H9 (cell line): Measurements from ENCODE around the gene ALCAM. TPM values are rescaled to one million over a fixed set of nuclear protein-coding genes. Genes with fewer than 3 reads are reported as not detected.
A peak's percentile ranks its signal among the peaks of the same experiment; 100 is the strongest.

Source experiments
- DNase-seq: peaks from one replicate; pipeline ENCODE4 v3.0.0-alpha.2; 2017
- H2AFZ ChIP-seq: one replicate; pipeline ENCODE4 v1.6.1; 2013; ENCODE audit warnings: mild to moderate bottlenecking, low read length, control low read depth, moderate library complexity
- H2AK5ac ChIP-seq: 2 replicates; pipeline ENCODE4 v1.6.1; 2013; ENCODE audit warnings: low read length, control low read depth, mixed read lengths; ENCODE audit not compliant: insufficient read length
- H2BK120ac ChIP-seq: one replicate; pipeline ENCODE4 v1.6.1; 2013; ENCODE audit warnings: low read depth, mild to moderate bottlenecking, low read length, control low read depth, inconsistent platforms; ENCODE audit not compliant: poor library complexity, severe bottlenecking
- H2BK12ac ChIP-seq: 2 replicates; pipeline ENCODE4 v1.6.1; 2013; ENCODE audit warnings: low read length, control low read depth, mixed read lengths, low read depth; ENCODE audit not compliant: insufficient read length
- H2BK15ac ChIP-seq: 2 replicates; pipeline ENCODE4 v1.6.1; 2013; ENCODE audit warnings: low read depth, low read length, control low read depth
- H2BK20ac ChIP-seq: one replicate; pipeline ENCODE4 v1.6.1; 2013; ENCODE audit warnings: low read depth, mild to moderate bottlenecking, low read length, control low read depth, inconsistent platforms; ENCODE audit not compliant: poor library complexity, severe bottlenecking
- H2BK5ac ChIP-seq: 2 replicates; pipeline ENCODE4 v1.6.1; 2013; ENCODE audit warnings: low read length, control low read depth, mixed read lengths; ENCODE audit not compliant: insufficient read length
- H3K14ac ChIP-seq: 2 replicates; pipeline ENCODE4 v1.6.1; 2013; ENCODE audit warnings: low read length, control low read depth; ENCODE audit not compliant: insufficient read depth
- H3K18ac ChIP-seq: 2 replicates; pipeline ENCODE4 v1.6.1; 2013; ENCODE audit warnings: low read depth, mild to moderate bottlenecking, mixed read lengths, low read length, control low read depth; ENCODE audit not compliant: insufficient read length
- H3K23ac ChIP-seq: 2 replicates; pipeline ENCODE4 v1.6.1; 2013; ENCODE audit warnings: low read length, control low read depth, mixed read lengths, low read depth; ENCODE audit not compliant: insufficient read length
- H3K23me2 ChIP-seq: 2 replicates; pipeline ENCODE4 v1.6.1; 2013; ENCODE audit warnings: low read depth, mild to moderate bottlenecking, mixed read lengths, low read length, control low read depth; ENCODE audit not compliant: insufficient read length, poor library complexity, severe bottlenecking
- H3K27ac ChIP-seq: 2 replicates; pipeline ENCODE4 v1.5.1; 2013; ENCODE audit warnings: low read length, control low read depth, mixed read lengths, low read depth; ENCODE audit not compliant: insufficient read length
- H3K27me3 ChIP-seq: 2 replicates; pipeline ENCODE4 v1.6.1; 2013; ENCODE audit warnings: low read length, control low read depth, inconsistent platforms; ENCODE audit not compliant: insufficient read depth
- H3K4ac ChIP-seq: 2 replicates; pipeline ENCODE4 v1.6.1; 2013; ENCODE audit warnings: low read depth, mild to moderate bottlenecking, control low read depth, inconsistent platforms, low read length, moderate library complexity
- H3K4me1 ChIP-seq: 2 replicates; pipeline ENCODE4 v1.6.1; 2013; ENCODE audit warnings: low read length, control low read depth, inconsistent platforms; ENCODE audit not compliant: insufficient read depth
- H3K4me2 ChIP-seq: 2 replicates; pipeline ENCODE4 v1.6.1; 2013; ENCODE audit warnings: low read length, control low read depth, mixed read lengths; ENCODE audit not compliant: insufficient read length, insufficient read depth
- H3K56ac ChIP-seq: 2 replicates; pipeline ENCODE4 v1.6.1; 2013; ENCODE audit warnings: low read depth, mild to moderate bottlenecking, mixed read lengths, low read length, control low read depth; ENCODE audit not compliant: insufficient read length
- H3K79me1 ChIP-seq: 2 replicates; pipeline ENCODE4 v1.6.1; 2013; ENCODE audit warnings: low read depth, mild to moderate bottlenecking, moderate library complexity, low read length, control low read depth, inconsistent platforms; ENCODE audit not compliant: insufficient read depth, poor library complexity, severe bottlenecking
- H3K79me2 ChIP-seq: 2 replicates; pipeline ENCODE4 v1.6.1; 2013; ENCODE audit warnings: low read length, control low read depth, inconsistent platforms; ENCODE audit not compliant: insufficient read depth
- H3K9ac ChIP-seq: 2 replicates; pipeline ENCODE4 v1.6.1; 2013; ENCODE audit warnings: low read length, control low read depth, mixed read lengths; ENCODE audit not compliant: insufficient read length; ENCODE audit errors: extremely low read depth
- H3K9me3 ChIP-seq: one replicate; pipeline ENCODE4 v1.6.1; 2013; ENCODE audit warnings: low read depth, low read length, inconsistent platforms; ENCODE audit not compliant: control insufficient read depth
- H3T11ph ChIP-seq: one replicate; pipeline ENCODE4 v1.6.1; 2013; ENCODE audit warnings: mild to moderate bottlenecking, low read length, control low read depth, inconsistent platforms
- H4K20me1 ChIP-seq: one replicate; pipeline ENCODE4 v1.6.1; 2013; ENCODE audit not compliant: control insufficient read depth, insufficient read length, insufficient read depth
- H4K5ac ChIP-seq: 2 replicates; pipeline ENCODE4 v1.6.1; 2013; ENCODE audit warnings: low read depth, mild to moderate bottlenecking, mixed read lengths, low read length, control low read depth; ENCODE audit not compliant: insufficient read length
- H4K8ac ChIP-seq: replicated peaks from 2 replicates; pipeline ENCODE4 v1.6.1; 2013; ENCODE audit warnings: low read length, control low read depth, mixed read lengths, low read depth; ENCODE audit not compliant: insufficient read length
- H4K91ac ChIP-seq: 2 replicates; pipeline ENCODE4 v1.6.1; 2013; ENCODE audit warnings: low read depth, mild to moderate bottlenecking, moderate library complexity, mixed read lengths, low read length, control low read depth; ENCODE audit not compliant: insufficient read length
- H3K27ac Mint-ChIP-seq, 3 experiments: 2 replicates in 2 of 3; 3 replicates in 1 of 3; pipeline ENCODE4 v1.8.0; 2020 to 2021; ENCODE audit warnings: mixed read lengths in 3 of 3, mild to moderate bottlenecking in 1 of 3, moderate library complexity in 1 of 3
- H3K27me3 Mint-ChIP-seq: 2 replicates; pipeline ENCODE4 v1.8.0; 2021; ENCODE audit warnings: low read depth, mild to moderate bottlenecking, moderate library complexity, mixed read lengths
- H3K36me3 Mint-ChIP-seq, 3 experiments: 2 replicates in 2 of 3; 3 replicates in 1 of 3; pipeline ENCODE4 v1.8.0; 2020 to 2021; ENCODE audit warnings: low read depth in 3 of 3, mixed read lengths in 3 of 3; ENCODE audit not compliant: insufficient read depth in 1 of 3
- H3K4me1 Mint-ChIP-seq, 2 experiments: 2 replicates each; pipeline ENCODE4 v1.8.0; 2020; ENCODE audit warnings: mixed read lengths in 2 of 2
- H3K4me3 Mint-ChIP-seq, 2 experiments: 2 replicates in 1 of 2; 3 replicates in 1 of 2; pipeline ENCODE4 v1.8.0; 2020 to 2021; ENCODE audit warnings: mild to moderate bottlenecking in 2 of 2, mixed read lengths in 2 of 2, moderate library complexity in 1 of 2
- H3K9me3 Mint-ChIP-seq, 2 experiments: 2 replicates in 1 of 2; 3 replicates in 1 of 2; pipeline ENCODE4 v1.8.0; 2020; ENCODE audit warnings: mild to moderate bottlenecking in 2 of 2, mixed read lengths in 2 of 2, moderate library complexity in 1 of 2
- CTCF ChIP-seq: fragments of 200-600 bp; sonication (generic); conservative IDR thresholded peaks from 3 replicates; pipeline ENCODE4 v1.8.0; 2021; ENCODE audit warnings: antibody characterized with exemption, mild to moderate bottlenecking
- total RNA-seq: library from RNA; stranded (reverse); gene quantifications from 2 replicates; pipeline ENCODE4 v1.2.1, GENCODE V29; 2021

ALCAM gene
- total RNA-seq, 1 experiment from 2014 or later: 43.7 TPM

DNA sequence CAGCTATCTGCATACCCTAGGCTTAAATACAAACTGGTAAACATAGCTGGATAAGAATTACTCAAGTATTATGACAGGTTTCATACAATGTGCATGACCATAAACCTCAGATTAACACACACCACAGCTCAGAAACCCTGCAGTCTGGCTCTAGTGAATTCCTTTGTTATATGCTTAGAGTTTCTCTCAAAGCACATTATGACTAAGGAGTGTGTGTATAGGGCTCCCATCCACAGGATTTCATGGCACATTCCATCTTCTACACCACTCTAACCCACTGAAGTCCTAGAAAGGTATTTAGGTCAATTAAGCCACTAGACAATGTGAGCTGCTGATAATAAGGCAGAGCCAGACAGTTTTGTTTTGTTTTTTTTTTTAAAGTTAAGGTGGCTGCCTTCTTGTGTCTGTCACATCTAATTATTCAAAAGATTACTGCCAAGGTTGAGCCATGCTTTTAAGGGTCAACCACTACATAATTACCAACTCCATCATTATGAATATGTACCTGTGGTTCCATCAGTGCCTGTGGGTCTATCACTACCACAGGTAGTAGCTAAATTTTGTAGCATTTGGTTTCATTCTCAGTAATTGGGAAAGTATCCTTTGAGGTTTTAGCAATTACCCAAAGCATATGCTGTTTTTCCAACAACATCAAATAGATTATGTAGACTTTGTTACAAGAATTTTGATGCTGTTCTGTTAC is 107.0 kb downstream of the ALCAM start:
- Histone ChIP-seq H3K4me1 (no peaks in the 10 kb centered on the region), H3K9ac (no peak overlapping the region), H3K14ac (no peak overlapping the region), H2BK12ac (no peak overlapping the region), H4K5ac (no peak overlapping the region), H4K20me1 (no peaks in the 10 kb centered on the region), H3K79me2 (no peaks in the 10 kb centered on the region), H3T11ph (no peak overlapping the region), H2BK20ac (no peak overlapping the region), H3K4me2 (no peak overlapping the region), H4K8ac (no peak overlapping the region), H2BK15ac (no peak overlapping the region), H2AFZ (no peak overlapping the region), H2AK5ac (no peak overlapping the region), H3K4ac (no peak overlapping the region), H3K27me3 (no peaks in the 10 kb centered on the region), H3K9me3 (no peaks in the 10 kb centered on the region), H2BK120ac (no peak overlapping the region), H3K79me1 (no peaks in the 10 kb centered on the region), H2BK5ac (no peak overlapping the region), H4K91ac (no peak overlapping the region), H3K27ac (no peak overlapping the region), H3K23ac (no peak overlapping the region), H3K23me2 (no peaks in the 10 kb centered on the region), H3K56ac (no peak overlapping the region), H3K18ac (no peak overlapping the region)
- Mint-ChIP-seq H3K9me3 (peaks cover 12 to 19% of the 10 kb centered on the region in 2 experiments), H3K27ac (peak overlapping the region in 2 of 3 experiments; percentile 3 to 9; a peak in 3 of 7 replicates), H3K4me1 (peaks cover 26 to 34% of the 10 kb centered on the region in 2 experiments), H3K4me3 (no peak overlapping the region), H3K36me3 (peaks cover 4 to 28% (median 8%) of the 10 kb centered on the region in 3 experiments), H3K27me3 (no peaks in the 10 kb centered on the region)
- no peak for TF ChIP-seq CTCF
- DNase-seq: no peak
